ENCODE measurements around the gene BUB3.
A peak's percentile ranks its signal among the peaks of the same experiment; 100 is the strongest.

Gene BUB3

GRCh38 chr10:123154092-123154710, at the start of gene BUB3:
Gene BUB3 (plus strand): TSS chr10:123154402. CDS start chr10:123154918, 516 bp downstream.
- H3K9me3 ChIP-seq (ENCODE audit: control insufficient read depth, insufficient read depth, low read length) = no peaks in the 10 kb centered on the region
- peaks cover 42% of the 10 kb centered on the region for H3K36me3 ChIP-seq (ENCODE audit: control insufficient read depth, insufficient read depth, low read length)
- H3K4me1 ChIP-seq (ENCODE audit: control insufficient read depth, insufficient read depth, low read length) = peaks cover 41% of the 10 kb centered on the region
- H3K9ac ChIP-seq (ENCODE audit: low read depth, low read length) = peak within 1 kb of the TSS; percentile 90
- peak within 1 kb of the TSS; percentile 84 for H3K4me3 ChIP-seq (ENCODE audit: low read depth, low read length)
- peak within 1 kb of the TSS; percentile 91 for H3K27ac ChIP-seq (ENCODE audit: low read depth, low read length)
- H3K27me3 ChIP-seq (ENCODE audit: control insufficient read depth, insufficient read depth, low read length) = peaks cover 44% of the 10 kb centered on the region

GRCh38 chr10:123109466-123109865, 44.7 kb upstream of the BUB3 start:
- H3K4me1 ChIP-seq (ENCODE audit: control insufficient read depth, insufficient read depth, low read length) = no peaks in the 10 kb centered on the region; the same call in 1 of the 2 replicates
- no peaks in the 10 kb centered on the region for H3K9me3 ChIP-seq (ENCODE audit: control insufficient read depth, insufficient read depth, low read length)
- no peaks in the 10 kb centered on the region for H3K27me3 ChIP-seq (ENCODE audit: control insufficient read depth, insufficient read depth, low read length)
- H3K9ac ChIP-seq (ENCODE audit: low read depth, low read length) = no peak overlapping the region
- no peak overlapping the region for H3K27ac ChIP-seq (ENCODE audit: low read depth, low read length)
- no peak overlapping the region for H3K4me3 ChIP-seq (ENCODE audit: low read depth, low read length)
- H3K36me3 ChIP-seq (ENCODE audit: control insufficient read depth, insufficient read depth, low read length) = no peaks in the 10 kb centered on the region

- H3K27me3 ChIP-seq (ENCODE audit: control insufficient read depth, insufficient read depth, low read length) = peaks cover 17% of the 10 kb centered on the region
- H3K4me3 ChIP-seq (ENCODE audit: low read depth, low read length) = peak overlapping the region; percentile 48
- H3K9me3 ChIP-seq (ENCODE audit: control insufficient read depth, insufficient read depth, low read length) = no peaks in the 10 kb centered on the region
- no peaks in the 10 kb centered on the region for H3K36me3 ChIP-seq (ENCODE audit: control insufficient read depth, insufficient read depth, low read length)
- peaks cover 16% of the 10 kb centered on the region for H3K4me1 ChIP-seq (ENCODE audit: control insufficient read depth, insufficient read depth, low read length)
- H3K27ac ChIP-seq (ENCODE audit: low read depth, low read length) = no peak overlapping the region
- no peak overlapping the region for H3K9ac ChIP-seq (ENCODE audit: low read depth, low read length)
Measured at GRCh38 chr10:123117644-123118417, 36.4 kb upstream of the BUB3 start.

- H3K27me3 ChIP-seq (ENCODE audit: control insufficient read depth, insufficient read depth, low read length) = peaks cover 17% of the 10 kb centered on the region
- no peak overlapping the region for H3K4me3 ChIP-seq (ENCODE audit: low read depth, low read length)
- H3K4me1 ChIP-seq (ENCODE audit: control insufficient read depth, insufficient read depth, low read length) = peaks cover 16% of the 10 kb centered on the region
- H3K27ac ChIP-seq (ENCODE audit: low read depth, low read length) = no peak overlapping the region
- no peaks in the 10 kb centered on the region for H3K9me3 ChIP-seq (ENCODE audit: control insufficient read depth, insufficient read depth, low read length)
- no peaks in the 10 kb centered on the region for H3K36me3 ChIP-seq (ENCODE audit: control insufficient read depth, insufficient read depth, low read length)
- H3K9ac ChIP-seq (ENCODE audit: low read depth, low read length) = no peak overlapping the region
Measured at GRCh38 chr10:123119081-123119480, 35.1 kb upstream of the BUB3 start.

- Histone ChIP-seq H3K9ac (ENCODE audit: low read depth, low read length) (no peak overlapping the region), H3K9me3 (ENCODE audit: control insufficient read depth, insufficient read depth, low read length) (no peaks in the 10 kb centered on the region), H3K36me3 (ENCODE audit: control insufficient read depth, insufficient read depth, low read length) (no peaks in the 10 kb centered on the region), H3K4me1 (ENCODE audit: control insufficient read depth, insufficient read depth, low read length) (no peaks in the 10 kb centered on the region), H3K27me3 (ENCODE audit: control insufficient read depth, insufficient read depth, low read length) (peaks cover 34% of the 10 kb centered on the region), H3K27ac (ENCODE audit: low read depth, low read length) (no peak overlapping the region), H3K4me3 (ENCODE audit: low read depth, low read length) (no peak overlapping the region)
Measured at GRCh38 chr10:123126246-123126645, 28.0 kb upstream of the BUB3 start.

GRCh38 chr10:123129618-123130271, 24.5 kb upstream of the BUB3 start:
- Histone ChIP-seq H3K9ac (ENCODE audit: low read depth, low read length) (no peak overlapping the region), H3K36me3 (ENCODE audit: control insufficient read depth, insufficient read depth, low read length) (no peaks in the 10 kb centered on the region), H3K4me3 (ENCODE audit: low read depth, low read length) (no peak overlapping the region), H3K4me1 (ENCODE audit: control insufficient read depth, insufficient read depth, low read length) (peaks cover 17% of the 10 kb centered on the region), H3K9me3 (ENCODE audit: control insufficient read depth, insufficient read depth, low read length) (no peaks in the 10 kb centered on the region), H3K27ac (ENCODE audit: low read depth, low read length) (no peak overlapping the region), H3K27me3 (ENCODE audit: control insufficient read depth, insufficient read depth, low read length) (peaks cover 68% of the 10 kb centered on the region)

GRCh38 chr10:123132576-123133477, 21.4 kb upstream of the BUB3 start:
- Histone ChIP-seq H3K4me1 (ENCODE audit: control insufficient read depth, insufficient read depth, low read length) (peaks cover 19% of the 10 kb centered on the region), H3K36me3 (ENCODE audit: control insufficient read depth, insufficient read depth, low read length) (no peaks in the 10 kb centered on the region), H3K27me3 (ENCODE audit: control insufficient read depth, insufficient read depth, low read length) (peaks cover 98% of the 10 kb centered on the region), H3K9ac (ENCODE audit: low read depth, low read length) (no peak overlapping the region), H3K27ac (ENCODE audit: low read depth, low read length) (no peak overlapping the region), H3K9me3 (ENCODE audit: control insufficient read depth, insufficient read depth, low read length) (no peaks in the 10 kb centered on the region), H3K4me3 (ENCODE audit: low read depth, low read length) (peak overlapping the region; percentile 56)

- Histone ChIP-seq H3K4me3 (ENCODE audit: low read depth, low read length) (peak overlapping the region; percentile 56), H3K36me3 (ENCODE audit: control insufficient read depth, insufficient read depth, low read length) (no peaks in the 10 kb centered on the region), H3K9me3 (ENCODE audit: control insufficient read depth, insufficient read depth, low read length) (no peaks in the 10 kb centered on the region), H3K9ac (ENCODE audit: low read depth, low read length) (no peak overlapping the region), H3K27me3 (ENCODE audit: control insufficient read depth, insufficient read depth, low read length) (peaks cover 100% of the 10 kb centered on the region), H3K4me1 (ENCODE audit: control insufficient read depth, insufficient read depth, low read length) (peaks cover 19% of the 10 kb centered on the region), H3K27ac (ENCODE audit: low read depth, low read length) (no peak overlapping the region)
Measured at GRCh38 chr10:123133541-123134342, 20.5 kb upstream of the BUB3 start.

- H3K36me3 ChIP-seq (ENCODE audit: control insufficient read depth, insufficient read depth, low read length) = no peaks in the 10 kb centered on the region
- no peak overlapping the region for H3K27ac ChIP-seq (ENCODE audit: low read depth, low read length)
- H3K9ac ChIP-seq (ENCODE audit: low read depth, low read length) = no peak overlapping the region
- H3K27me3 ChIP-seq (ENCODE audit: control insufficient read depth, insufficient read depth, low read length) = peaks cover 100% of the 10 kb centered on the region
- H3K4me1 ChIP-seq (ENCODE audit: control insufficient read depth, insufficient read depth, low read length) = peaks cover 19% of the 10 kb centered on the region
- H3K9me3 ChIP-seq (ENCODE audit: control insufficient read depth, insufficient read depth, low read length) = no peaks in the 10 kb centered on the region
- peak overlapping the region; percentile 57; the same call in 1 of the 2 replicates for H3K4me3 ChIP-seq (ENCODE audit: low read depth, low read length)
Measured at GRCh38 chr10:123134343-123134914, 19.8 kb upstream of the BUB3 start.
